ENCODE data around the gene SEPHS2. TPM values are rescaled to one million over a fixed set of nuclear protein-coding genes. Genes with fewer than 3 reads are reported as not detected.

SEPHS2 gene
- total RNA-seq, 1 experiment from 2014 or later: 53.5 TPM

- TF ChIP-seq PREB (CRISPR knock-in tag; IDR thresholded peaks at IDR 0.05; ENCODE audit: borderline replicate concordance) (peak; percentile 78; the same call in 1 of the 2 replicates), ARID4B (CRISPR knock-in tag; IDR thresholded peaks at IDR 0.05; ENCODE audit: borderline replicate concordance) (0 out of 2 replicates have a peak, but pooled peaks have one; percentile 56)
Measured at GRCh38 chr16:30430428-30430970, 15.2 kb downstream of the SEPHS2 start (continued).

- peak; percentile 98 for ATAC-seq
- no peaks in the 10 kb centered on the region for H3K9me3 Mint-ChIP-seq
- peaks cover 17% of the 10 kb centered on the region for H3K36me3 Mint-ChIP-seq
- peak; percentile 91 for DNase-seq (ENCODE audit: low spot score)
- peaks cover 17% of the 10 kb centered on the region for H3K4me1 Mint-ChIP-seq
- peak within 1 kb of the TSS; percentile 79 for H3K27ac Mint-ChIP-seq
- H3K27me3 Mint-ChIP-seq (ENCODE audit: low read depth): peaks cover 22% of the 10 kb centered on the region
- H3K4me3 Mint-ChIP-seq: no peak within 1 kb of the TSS
- CTCF ChIA-PET: interaction anchor here (0.5 to 2.9 kb wide), 79 partner anchors 10 to 713 kb away, joined by 3 to 79 read pairs (median 6); partner anchors contain the start of genes ALDOA, CD2BP2, CORO1A and FBRS
- POLR2A ChIA-PET: interaction anchor here (0.6 to 1.5 kb wide), 11 partner anchors 8 to 196 kb away, joined by 3 to 15 read pairs (median 4); partner anchors contain the start of genes ZNF689 and ZNF785
- TF ChIP-seq ETV6 (CRISPR knock-in tag; IDR thresholded peaks at IDR 0.05): peak; percentile 68
- TF ChIP-seq AFF4 (CRISPR knock-in tag; IDR thresholded peaks at IDR 0.05; ENCODE audit: borderline replicate concordance): no peak
- peak; percentile 11; the same call in 1 of the 2 replicates for TF ChIP-seq GABPB1 (CRISPR knock-in tag; IDR thresholded peaks at IDR 0.05)
- 0 out of 2 replicates have a peak, but pooled peaks have one; percentile 33 for TF ChIP-seq ZNF317 (CRISPR knock-in tag; IDR thresholded peaks at IDR 0.05; ENCODE audit: borderline replicate concordance, low read depth)
- no peak for TF ChIP-seq E2F5 (CRISPR knock-in tag; IDR thresholded peaks at IDR 0.05)
- TF ChIP-seq ZBTB43 (CRISPR knock-in tag; IDR thresholded peaks at IDR 0.05): 0 out of 2 replicates have a peak, but pooled peaks have one; percentile 43
- TF ChIP-seq FOXP4 (CRISPR knock-in tag; IDR thresholded peaks at IDR 0.05): peak; percentile 78
- 0 out of 2 replicates have a peak, but pooled peaks have one; percentile 20 for TF ChIP-seq ZNF121 (CRISPR knock-in tag; IDR thresholded peaks at IDR 0.05)
- peak; percentile 74 for TF ChIP-seq CTCF (IDR thresholded peaks at IDR 0.05)
- 0 out of 2 replicates have a peak, but pooled peaks have one; percentile 37 for TF ChIP-seq ZNF219 (CRISPR knock-in tag; IDR thresholded peaks at IDR 0.05; ENCODE audit: borderline replicate concordance)
- TF ChIP-seq JUN (CRISPR knock-in tag; IDR thresholded peaks at IDR 0.05): peak; percentile 55
- TF ChIP-seq ATF1 (CRISPR knock-in tag; IDR thresholded peaks at IDR 0.05): 0 out of 2 replicates have a peak, but pooled peaks have one; percentile 27
- 0 out of 2 replicates have a peak, but pooled peaks have one; percentile 46 for TF ChIP-seq FOXK1 (CRISPR knock-in tag; IDR thresholded peaks at IDR 0.05)
- peak; percentile 94 for TF ChIP-seq GTF2I (CRISPR knock-in tag; conservative IDR thresholded peaks at IDR 0.05)
Measured at GRCh38 chr16:30429678-30430427, 15.8 kb downstream of the SEPHS2 start, which contains the start of gene DCTPP1. TSS of gene DCTPP1 (minus strand) at chr16:30430030. CDS start at chr16:30429980, 50 bp downstream.
